Left lung (tissue), 10 donors: Measurements from ENCODE around the gene NOD1. TPM values are rescaled to one million over a fixed set of nuclear protein-coding genes. Genes with fewer than 3 reads are reported as not detected.
A peak's percentile ranks its signal among the peaks of the same experiment; 100 is the strongest.
"Not testable (repeated sequence)": the region's sequence is repeated elsewhere in the genome, so short reads cannot be mapped to it uniquely, and the experiment has no call there.

ENCODE experiments used
- ATAC-seq: fragments of 200-7000 bp; cut with Tn5 transposase; one replicate; pipeline ENCODE4 v1.9.1; 2020; ENCODE audit warnings: moderate library complexity
- DNase-seq, 4 donors: peaks; one replicate each; pipeline ENCODE4 v3.0.0-alpha.2; 2013 to 2020
- H3K27ac ChIP-seq, 2 donors: fragments of 200-600 bp; sonication (generic) in 1 of 2; one replicate each; pipeline versions ENCODE4 v1.5.0 to v1.8.0; 2020 to 2021
- H3K27me3 ChIP-seq, 2 donors: fragments of 200-600 bp; sonication (generic) in 1 of 2; one replicate each; pipeline versions ENCODE4 v1.5.0 to v1.8.0; 2020 to 2021
- H3K36me3 ChIP-seq, 2 donors: fragments of 200-600 bp; sonication (generic) in 1 of 2; one replicate each; pipeline versions ENCODE4 v1.5.0 to v1.8.0; 2020 to 2021
- H3K4me1 ChIP-seq, 2 donors: fragments of 200-600 bp; one replicate each; pipeline ENCODE4 v1.8.0; 2021
- H3K4me3 ChIP-seq, 2 donors: fragments of 200-600 bp; sonication (generic) in 1 of 2; one replicate each; pipeline versions ENCODE4 v1.5.0 to v1.8.0; 2020 to 2021; ENCODE audit warnings: mild to moderate bottlenecking in 1 of 2
- H3K9me3 ChIP-seq, 2 donors: fragments of 200-600 bp; sonication (generic) in 1 of 2; one replicate each; pipeline versions ENCODE4 v1.5.0 to v1.8.0; 2020 to 2021
- intact Hi-C, 2 donors: fragments of 100-400 bp; cut with DNase I; formaldehyde crosslinking; loops; one replicate each; pipeline versions ENCODE4 v1.11.2 to v1.14.2; 2022
- polyA plus RNA-seq, 6 donors: library from polyadenylated mRNA; unstranded; fragments of 120-200 nt; gene quantifications; one replicate each; pipeline ENCODE4 v1.2.1, GENCODE V29; 2013; ENCODE audit not compliant: insufficient read length in 6 of 6
- total RNA-seq, 2 donors: library from RNA; stranded (reverse); fragmentation: NEBNext Ultra II Directional; extraction: Animal tissue kit (Norgen Biotek cat#: 25700); gene quantifications; one replicate each; pipeline ENCODE4 v1.2.1, GENCODE V29; 2021
- TF ChIP-seq, protein P1 (sequence below), 2 donors: fragments of 200-600 bp; sonication (generic) in 1 of 2; IDR thresholded peaks; one replicate each; pipeline versions ENCODE4 v1.5.0 to v1.8.0; 2021; ENCODE audit warnings: antibody characterized with exemption in 2 of 2
- donor health status: DM: no; HTN: yes; CAD: no.
- donor health status: DM: no; HTN: no; CAD: no.

The NOD1 gene
- total and polyA plus RNA-seq, 8 donors = 18.4 to 27.4 (median 24.9) TPM

DNA sequence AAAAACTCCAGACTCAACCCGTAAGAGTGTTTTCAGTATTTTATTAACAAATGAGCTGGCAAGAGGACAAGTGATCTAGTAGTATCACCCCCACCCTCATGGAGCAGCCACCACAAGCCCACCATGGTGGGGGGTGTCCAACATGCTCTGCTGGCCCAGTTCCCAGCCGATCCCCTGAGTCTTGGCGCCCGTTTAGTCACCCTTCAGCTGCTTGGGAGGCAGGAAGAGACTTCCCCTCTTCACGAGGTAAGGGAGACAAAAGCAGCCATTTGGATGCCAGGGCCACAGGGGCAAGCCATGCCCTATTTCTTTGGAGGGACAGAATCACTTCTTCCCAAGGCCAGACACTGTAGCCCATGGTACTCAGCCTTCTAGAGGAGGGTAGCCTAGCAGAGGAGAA is 54.1 kb downstream of the NOD1 start:
- no peak for DNase-seq
- Histone ChIP-seq H3K36me3 (peaks cover 0 to 57% of the 10 kb centered on the region in 2 donors), H3K9me3 (no peaks in the 10 kb centered on the region), H3K27me3 (no peaks in the 10 kb centered on the region), H3K27ac (no peak overlapping the region), H3K4me3 (no peak overlapping the region), H3K4me1 (peaks cover 7 to 37% of the 10 kb centered on the region in 2 donors)
- ATAC-seq = no peak
- intact Hi-C loops = loop anchor here in 1 of 2 donors (10.0 kb wide), 1 partner anchor 250 kb away; no protein-coding TSS in a partner anchor
- TF ChIP-seq, protein P1, sequence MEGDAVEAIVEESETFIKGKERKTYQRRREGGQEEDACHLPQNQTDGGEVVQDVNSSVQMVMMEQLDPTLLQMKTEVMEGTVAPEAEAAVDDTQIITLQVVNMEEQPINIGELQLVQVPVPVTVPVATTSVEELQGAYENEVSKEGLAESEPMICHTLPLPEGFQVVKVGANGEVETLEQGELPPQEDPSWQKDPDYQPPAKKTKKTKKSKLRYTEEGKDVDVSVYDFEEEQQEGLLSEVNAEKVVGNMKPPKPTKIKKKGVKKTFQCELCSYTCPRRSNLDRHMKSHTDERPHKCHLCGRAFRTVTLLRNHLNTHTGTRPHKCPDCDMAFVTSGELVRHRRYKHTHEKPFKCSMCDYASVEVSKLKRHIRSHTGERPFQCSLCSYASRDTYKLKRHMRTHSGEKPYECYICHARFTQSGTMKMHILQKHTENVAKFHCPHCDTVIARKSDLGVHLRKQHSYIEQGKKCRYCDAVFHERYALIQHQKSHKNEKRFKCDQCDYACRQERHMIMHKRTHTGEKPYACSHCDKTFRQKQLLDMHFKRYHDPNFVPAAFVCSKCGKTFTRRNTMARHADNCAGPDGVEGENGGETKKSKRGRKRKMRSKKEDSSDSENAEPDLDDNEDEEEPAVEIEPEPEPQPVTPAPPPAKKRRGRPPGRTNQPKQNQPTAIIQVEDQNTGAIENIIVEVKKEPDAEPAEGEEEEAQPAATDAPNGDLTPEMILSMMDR (IDR thresholded peaks at IDR 0.05) = no peak

DNA sequence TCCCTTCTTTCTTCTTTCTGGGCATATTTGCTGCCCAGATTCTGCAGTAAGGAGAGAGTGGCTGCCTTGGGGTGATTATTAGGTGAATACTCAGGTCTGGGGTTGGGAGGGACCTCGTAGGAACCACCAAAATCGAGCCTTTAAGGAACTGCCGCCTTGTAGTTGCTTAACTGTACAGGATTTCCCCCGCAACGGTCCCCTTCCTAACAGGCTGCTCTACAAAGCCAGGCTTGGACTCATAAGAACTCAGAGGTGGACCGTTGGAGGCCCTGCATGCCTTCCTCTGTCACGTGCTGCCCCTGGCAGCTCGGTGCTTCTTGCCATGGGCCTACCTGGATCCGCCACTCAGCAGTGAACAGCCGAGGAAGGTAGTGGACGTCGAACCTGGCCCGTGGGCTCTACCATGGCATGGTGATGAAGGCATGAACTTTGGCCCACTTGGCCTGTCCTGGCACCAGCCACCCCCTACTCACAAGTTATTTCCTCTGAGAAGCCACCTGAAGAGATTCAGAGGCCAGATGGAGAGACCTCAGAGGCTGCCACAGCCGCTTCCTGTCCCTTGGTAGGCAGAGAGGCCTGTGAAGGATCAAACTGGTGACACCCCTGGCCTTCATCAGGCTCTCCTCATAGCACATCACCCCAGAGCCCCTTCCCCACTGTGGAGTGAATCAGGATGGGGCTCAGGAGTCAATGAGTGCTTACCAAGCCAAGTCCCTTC is 54.6 kb downstream of the NOD1 start:
- Histone ChIP-seq H3K27ac (no peak overlapping the region), H3K27me3 (no peaks in the 10 kb centered on the region), H3K4me3 (no peak overlapping the region), H3K9me3 (no peaks in the 10 kb centered on the region), H3K36me3 (peaks cover 0 to 51% of the 10 kb centered on the region in 2 donors), H3K4me1 (peaks cover 7 to 31% of the 10 kb centered on the region in 2 donors)
- ATAC-seq = no peak
- DNase-seq = no peak
- TF ChIP-seq, protein P1 (IDR thresholded peaks at IDR 0.05) = no peak
- intact Hi-C loops = loop anchor here in 1 of 2 donors (10.0 kb wide), 1 partner anchor 249 kb away; no protein-coding TSS in a partner anchor

DNA sequence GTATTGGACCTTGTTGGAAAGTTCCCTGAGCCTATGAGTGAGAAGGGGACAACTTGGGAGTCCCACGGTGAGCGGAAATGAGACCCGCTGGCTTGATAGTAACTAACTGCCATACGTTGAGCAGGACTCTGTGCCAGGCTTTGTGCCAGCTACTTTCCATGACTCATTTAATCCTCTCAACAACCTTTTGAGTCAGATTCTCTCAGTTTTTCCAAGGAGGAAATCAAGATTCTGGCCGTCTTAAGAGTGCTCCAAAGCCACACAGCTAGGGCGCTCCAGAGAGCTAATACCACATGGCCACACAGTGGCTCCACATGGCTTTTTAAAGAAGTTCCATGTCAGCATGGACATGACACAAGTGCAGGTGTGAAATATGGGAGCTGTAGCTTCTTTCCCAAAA is 55.7 kb downstream of the NOD1 start:
- ATAC-seq (peak; percentile 82), DNase-seq (no peak)
- intact Hi-C loops = loop anchor here in 1 of 2 donors (10.0 kb wide), 1 partner anchor 248 kb away; no protein-coding TSS in a partner anchor
- H3K4me3 ChIP-seq = no peak overlapping the region
- H3K4me1 ChIP-seq = peaks cover 3 to 21% of the 10 kb centered on the region in 2 donors
- no peak overlapping the region for H3K27ac ChIP-seq
- H3K9me3 ChIP-seq = no peaks in the 10 kb centered on the region
- H3K27me3 ChIP-seq = no peaks in the 10 kb centered on the region
- H3K36me3 ChIP-seq = peaks cover 0 to 43% of the 10 kb centered on the region in 2 donors
- TF ChIP-seq, protein P1 (IDR thresholded peaks at IDR 0.05) = no peak

DNA sequence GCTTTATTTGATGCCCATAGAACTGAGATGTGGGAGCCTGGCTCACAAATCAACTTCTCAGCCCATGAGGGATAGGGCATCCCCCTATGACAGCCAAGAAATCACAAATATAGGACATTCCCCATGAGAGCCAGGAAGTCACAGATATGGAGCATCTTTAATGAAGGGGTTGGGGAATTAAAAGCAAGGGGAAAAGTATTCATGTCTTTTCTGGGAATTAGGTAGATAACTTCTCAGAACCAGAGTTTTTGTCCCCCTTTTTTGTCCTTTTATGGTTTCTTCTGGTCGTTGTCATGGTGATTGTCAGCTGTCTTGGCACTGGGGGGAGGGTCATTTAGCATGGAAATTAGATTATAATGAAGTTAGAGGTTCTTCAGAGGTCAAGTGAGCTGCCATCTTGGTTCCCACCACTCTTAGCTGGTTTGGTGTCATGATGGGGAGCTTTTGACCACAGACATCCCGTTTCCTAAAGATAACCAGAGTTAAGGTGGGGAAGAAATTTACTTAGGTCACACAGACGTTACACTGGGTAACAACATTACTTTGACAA is 56.9 kb downstream of the NOD1 start:
- DNase-seq (no peak), ATAC-seq (no peak)
- H3K27me3 ChIP-seq = no peaks in the 10 kb centered on the region
- H3K9me3 ChIP-seq = no peaks in the 10 kb centered on the region
- H3K4me3 ChIP-seq = no peak overlapping the region
- no peak overlapping the region for H3K27ac ChIP-seq
- peaks cover 0 to 31% of the 10 kb centered on the region in 2 donors for H3K36me3 ChIP-seq
- H3K4me1 ChIP-seq = peaks cover 0 to 9% of the 10 kb centered on the region in 2 donors
- TF ChIP-seq, protein P1 (IDR thresholded peaks at IDR 0.05) = no peak
- intact Hi-C loops = loop anchor here in 1 of 2 donors (10.0 kb wide), 1 partner anchor 247 kb away; no protein-coding TSS in a partner anchor

DNA sequence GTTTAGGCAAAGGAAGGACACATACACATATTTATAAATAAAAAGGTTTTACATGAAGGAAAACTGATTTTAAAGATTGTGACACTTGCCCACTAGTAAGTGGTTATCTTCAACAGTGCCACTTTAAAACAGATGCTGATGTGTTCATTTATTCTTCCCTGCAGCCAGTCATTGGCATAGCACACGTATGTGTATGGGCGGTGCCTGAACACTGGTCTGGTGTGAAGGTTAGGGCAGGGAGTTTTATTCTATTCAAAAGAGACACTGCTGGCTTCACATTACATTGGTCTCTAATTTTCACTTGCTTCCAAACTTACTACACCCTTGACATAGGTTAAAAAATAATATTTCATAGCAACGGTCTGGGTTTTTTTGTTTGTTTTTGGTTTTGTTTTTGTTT is 57.9 kb downstream of the NOD1 start:
- Histone ChIP-seq H3K36me3 (peaks cover 0 to 21% of the 10 kb centered on the region in 2 donors), H3K9me3 (no peaks in the 10 kb centered on the region), H3K27ac (no peak overlapping the region), H3K4me3 (no peak overlapping the region), H3K27me3 (no peaks in the 10 kb centered on the region), H3K4me1 (peaks cover 0 to 7% of the 10 kb centered on the region in 2 donors)
- TF ChIP-seq, protein P1 (IDR thresholded peaks at IDR 0.05) = no peak
- ATAC-seq (no peak), DNase-seq (no peak)
- intact Hi-C loops = loop anchor here in 1 of 2 donors (10.0 kb wide), 1 partner anchor 246 kb away; no protein-coding TSS in a partner anchor

DNA sequence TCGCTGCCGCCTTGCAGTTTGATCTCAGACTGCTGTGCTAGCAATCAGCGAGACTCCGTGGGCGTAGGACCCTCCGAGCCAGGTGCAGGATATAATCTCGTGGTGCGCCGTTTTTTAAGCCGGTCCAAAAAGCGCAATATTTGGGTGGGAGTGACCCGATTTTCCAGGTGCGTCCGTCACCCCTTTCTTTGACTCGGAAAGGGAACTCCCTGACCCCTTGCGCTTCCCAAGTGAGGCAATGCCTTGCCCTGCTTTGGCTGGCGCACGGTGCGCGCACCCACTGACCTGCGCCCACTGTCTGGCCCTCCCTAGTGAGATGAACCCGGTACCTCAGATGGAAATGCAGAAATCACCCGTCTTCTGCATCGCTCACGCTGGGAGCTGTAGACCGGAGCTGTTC is 58.5 kb downstream of the NOD1 start:
- H3K27me3 ChIP-seq, H3K27ac ChIP-seq, DNase-seq, H3K4me3 ChIP-seq, H3K9me3 ChIP-seq, ATAC-seq, H3K4me1 ChIP-seq: not testable (repeated sequence)
- peaks cover 0 to 15% of the 10 kb centered on the region in 2 donors for H3K36me3 ChIP-seq
- intact Hi-C loops = loop anchor here in 1 of 2 donors (10.0 kb wide), 1 partner anchor 245 kb away; no protein-coding TSS in a partner anchor
